HG03108 (cell line): ENCODE results near the gene LHFPL6.

ENCODE experiments used
- ATAC-seq: cut with Tn5 transposase; IDR thresholded peaks from one replicate; pipeline ENCODE4 v1.9.1; 2021; ENCODE audit warnings: moderate library complexity; ENCODE audit not compliant: unreplicated experiment

The LHFPL6 gene

DNA sequence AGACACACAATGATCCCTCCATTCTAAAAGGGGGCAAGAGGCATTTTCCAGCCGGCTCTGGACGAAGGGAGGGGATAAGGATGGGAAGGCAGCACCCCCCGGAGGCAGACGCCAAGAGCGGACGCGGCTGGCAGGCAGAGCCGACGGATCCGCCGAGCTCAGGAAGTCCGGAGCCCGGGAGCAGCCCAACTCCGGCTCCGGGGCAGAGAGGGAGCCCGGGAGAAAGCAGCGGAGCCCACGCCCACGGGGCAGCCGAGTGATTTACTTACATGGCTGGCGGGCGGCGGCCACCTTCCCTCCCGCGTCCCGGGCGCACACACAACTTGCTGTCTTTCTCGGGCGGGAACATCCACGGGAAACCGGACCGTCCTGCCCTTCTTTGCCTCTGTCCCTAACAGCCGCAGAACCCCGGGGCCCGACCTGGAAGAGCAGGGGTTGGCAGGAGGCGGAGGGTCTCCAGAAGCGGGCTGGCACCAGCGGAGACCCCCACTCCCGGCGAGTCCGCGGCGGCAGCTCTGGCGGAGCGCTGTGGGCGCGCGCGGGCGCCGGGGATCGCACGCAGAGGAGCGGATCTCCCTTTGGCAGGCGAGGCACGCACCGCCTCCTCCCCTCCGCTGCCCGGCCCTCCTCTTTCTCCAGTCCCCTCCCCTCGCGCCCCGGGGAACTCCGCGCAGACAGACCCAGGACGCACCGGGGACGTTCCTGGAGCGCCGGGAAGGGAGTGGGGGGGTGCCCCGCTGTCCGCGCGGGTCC is at the start of gene LHFPL6:
LHFPL6 (minus strand) TSS at position 580 of the 753 bp plus-strand sequence.
- peak; percentile 90 for ATAC-seq

DNA sequence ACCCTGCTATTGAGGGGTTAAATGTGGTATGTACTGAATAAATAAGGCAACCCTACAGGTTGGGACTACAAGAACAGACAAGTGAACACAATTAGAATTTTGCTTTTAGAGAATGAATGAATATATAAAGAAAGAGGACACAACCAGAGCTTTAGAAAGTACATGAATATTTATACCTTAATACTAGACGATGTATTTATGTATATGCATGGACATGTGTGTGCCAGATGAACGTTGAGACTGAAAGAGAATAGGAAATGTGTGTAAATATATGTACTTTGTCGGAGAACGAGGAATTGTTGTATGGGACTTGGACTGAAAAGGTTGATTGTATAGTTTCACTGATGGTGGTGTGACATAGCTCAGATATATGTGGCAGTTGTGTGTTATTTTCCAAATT is 43.1 kb upstream of the LHFPL6 start:
- no peak for ATAC-seq

DNA sequence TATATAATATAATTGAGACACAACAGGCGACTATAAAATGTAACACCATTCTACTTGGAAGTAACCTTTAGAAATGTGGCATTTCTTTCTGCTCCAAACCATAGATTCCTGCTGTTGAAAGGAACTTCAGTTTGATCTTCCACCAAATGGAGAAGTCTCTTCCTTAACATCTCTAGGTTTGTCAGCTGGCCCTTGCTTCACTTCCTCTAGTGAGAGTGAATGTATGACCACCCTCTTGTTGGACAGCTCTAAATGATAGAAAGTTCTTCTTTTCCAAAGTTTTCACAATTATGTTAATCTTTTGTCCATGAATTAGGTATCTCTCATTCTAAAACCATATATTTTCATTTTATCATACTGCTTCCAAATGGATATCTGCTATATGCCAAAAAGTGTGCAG is 38.7 kb upstream of the LHFPL6 start:
- ATAC-seq: no peak

DNA sequence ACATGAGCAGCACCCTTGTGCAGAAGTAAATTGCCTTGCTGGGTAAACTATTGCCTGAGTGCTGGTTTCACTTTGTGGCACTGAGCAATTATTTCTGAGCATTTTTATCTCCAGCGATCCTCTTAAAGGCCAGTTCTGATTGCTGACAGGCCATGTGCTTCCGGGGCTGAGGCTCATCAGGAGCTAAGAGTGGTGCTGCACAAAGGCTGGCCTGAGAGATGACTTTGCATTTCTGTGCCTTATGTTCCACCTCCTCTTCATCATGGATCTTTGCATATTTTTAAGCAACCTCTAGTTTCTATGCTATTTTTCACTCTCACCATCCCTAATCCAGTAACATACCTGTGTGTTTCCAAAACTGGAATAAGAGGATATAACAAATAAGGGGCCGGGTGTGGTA is 34.9 kb upstream of the LHFPL6 start:
- no peak for ATAC-seq

DNA sequence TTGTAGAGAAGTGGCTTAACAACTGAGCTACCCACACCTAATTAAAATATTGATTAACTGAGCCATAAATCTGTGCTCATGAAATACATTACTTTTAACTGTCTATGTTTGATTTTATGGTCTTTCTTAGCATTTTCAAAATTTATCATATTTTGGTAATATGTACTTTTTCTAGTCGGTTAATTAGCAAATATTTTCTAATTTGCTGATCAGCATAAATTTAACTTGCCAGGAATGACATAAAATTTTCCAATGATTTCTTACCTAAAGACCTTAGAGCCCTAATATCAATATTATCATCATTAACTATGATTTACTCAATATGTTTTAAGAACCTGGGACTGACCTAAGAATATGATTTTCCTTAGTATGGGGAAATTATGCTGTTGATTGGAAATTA is 32.6 kb upstream of the LHFPL6 start:
- ATAC-seq: no peak

DNA sequence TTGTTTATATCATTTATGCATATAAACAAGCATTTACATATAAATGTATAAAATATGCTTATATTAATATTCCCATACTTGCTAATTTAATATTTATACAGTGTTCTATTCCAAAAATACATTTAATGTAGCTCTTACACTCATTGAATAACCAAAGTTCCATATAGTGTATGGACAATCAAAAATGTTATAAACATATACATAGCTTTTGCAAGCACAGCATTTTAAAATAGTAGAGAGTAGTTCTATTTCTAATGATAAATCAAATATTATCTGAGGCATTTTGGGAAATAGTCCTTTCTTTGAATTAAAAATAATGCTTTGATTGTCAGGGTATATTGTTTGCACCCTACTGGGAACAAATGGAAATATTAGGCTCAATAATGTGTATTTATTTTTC is 30.0 kb upstream of the LHFPL6 start:
- ATAC-seq: no peak

DNA sequence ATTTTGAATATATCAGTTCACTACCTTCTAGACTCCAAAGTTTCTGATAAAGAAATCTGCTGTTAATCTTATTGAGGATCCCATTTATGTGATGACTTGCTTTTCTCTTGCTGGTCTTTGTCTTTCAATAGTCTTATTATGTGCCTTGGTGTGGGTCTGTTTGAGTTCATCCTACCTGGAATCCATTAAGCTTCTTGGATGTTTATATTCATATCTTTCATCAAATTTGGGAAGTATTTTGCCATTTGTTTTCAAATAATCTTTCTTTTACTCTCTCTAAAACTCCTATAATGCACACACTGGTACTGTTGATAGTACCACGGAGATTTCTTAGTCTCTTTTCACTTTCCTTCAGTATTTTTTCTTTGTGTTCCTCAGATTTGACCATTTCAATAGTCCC is 28.3 kb upstream of the LHFPL6 start:
- ATAC-seq: no peak

DNA sequence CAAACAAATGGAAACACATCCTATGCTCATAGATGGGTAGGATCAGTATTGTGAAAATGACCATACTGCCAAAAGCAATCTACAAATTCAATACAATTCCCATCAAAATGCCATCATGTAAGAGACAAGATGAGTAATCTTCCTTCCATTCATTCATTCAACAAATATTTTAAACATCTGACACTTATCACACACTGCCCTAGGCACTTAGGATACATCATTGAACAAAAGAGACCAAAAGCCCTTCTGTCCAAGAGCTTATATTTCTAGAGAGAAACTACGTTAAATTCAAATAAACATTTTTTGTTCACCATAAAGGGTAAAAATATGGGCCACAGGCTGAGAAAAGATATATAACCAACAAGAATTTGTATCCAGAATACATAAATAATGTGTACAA is 20.5 kb upstream of the LHFPL6 start:
- no peak for ATAC-seq

DNA sequence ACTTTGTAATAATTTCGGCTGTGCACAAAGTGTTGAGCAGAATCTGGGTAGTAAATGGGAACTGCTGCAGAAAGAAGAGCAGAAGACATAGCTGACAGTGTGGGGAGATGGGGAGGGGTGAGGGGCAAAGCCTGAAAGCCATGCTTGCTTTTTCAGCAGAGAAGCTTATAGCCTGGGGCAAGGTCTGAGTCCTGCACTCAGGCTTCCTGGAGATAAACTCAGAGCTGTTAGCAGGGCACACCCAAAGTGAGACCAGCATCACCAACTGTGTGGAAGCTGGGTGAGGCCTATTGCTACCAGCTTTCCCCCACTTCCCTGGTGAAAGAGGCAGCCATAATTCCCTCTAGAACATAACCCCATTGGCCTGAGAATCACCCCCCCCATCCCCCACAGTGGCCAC is 15.6 kb upstream of the LHFPL6 start:
- no peak for ATAC-seq

DNA sequence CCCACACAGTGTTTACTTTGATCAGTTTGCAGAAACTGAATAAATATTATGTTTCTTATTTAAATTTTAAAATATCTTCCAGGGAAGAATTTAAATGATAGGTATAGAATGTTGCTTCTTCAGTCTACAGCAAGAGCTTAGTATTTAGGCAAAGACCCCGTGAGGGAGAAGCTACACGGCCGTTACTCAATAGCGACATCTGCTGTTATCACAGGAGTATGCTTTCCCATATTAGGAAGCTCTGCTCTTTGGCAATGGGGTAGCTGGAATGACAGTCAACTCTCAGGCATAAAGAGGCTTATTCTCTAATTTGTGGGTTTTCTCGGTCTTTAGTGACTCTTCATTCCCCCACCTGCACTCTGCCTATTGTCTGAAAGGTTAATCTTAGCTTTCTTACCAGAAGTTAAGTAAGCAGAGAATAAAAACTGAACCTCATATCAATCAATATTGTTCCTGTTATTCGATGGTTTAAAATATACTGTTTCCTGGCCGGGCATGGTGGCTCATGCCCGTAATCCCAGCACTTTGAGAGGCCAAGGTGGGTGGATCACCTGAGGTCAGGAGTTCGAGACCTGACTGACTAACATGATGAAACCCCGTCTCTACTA is 13.2 kb upstream of the LHFPL6 start:
- no peak for ATAC-seq

DNA sequence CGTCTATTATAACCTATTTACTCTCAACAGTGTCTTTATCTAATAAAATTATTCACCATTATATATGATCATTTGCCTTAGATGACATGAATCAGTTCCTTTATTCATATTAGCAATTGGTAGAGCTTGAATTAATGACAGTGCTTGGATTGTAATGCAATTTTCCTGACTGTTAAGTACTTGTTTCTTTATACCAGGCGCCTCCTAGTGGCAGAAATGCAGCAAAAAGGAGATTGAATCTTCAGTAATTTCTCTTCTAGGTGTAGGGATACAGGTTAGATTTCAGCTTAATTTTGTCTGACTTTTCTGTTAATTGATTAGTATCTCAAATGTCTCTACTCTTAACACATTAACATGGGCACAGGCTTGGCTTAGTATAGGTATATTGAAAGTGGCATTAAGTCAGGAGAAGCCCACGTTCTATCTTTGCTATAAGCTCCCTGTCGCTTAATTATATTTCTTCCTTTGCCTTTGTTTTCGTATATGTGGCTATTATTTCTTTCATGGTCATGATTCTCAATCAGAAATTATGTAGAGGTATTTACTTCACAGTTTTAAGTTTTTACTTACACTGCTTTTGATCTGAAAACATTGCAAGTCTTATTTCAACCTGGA is 9.1 kb upstream of the LHFPL6 start:
- ATAC-seq: no peak

DNA sequence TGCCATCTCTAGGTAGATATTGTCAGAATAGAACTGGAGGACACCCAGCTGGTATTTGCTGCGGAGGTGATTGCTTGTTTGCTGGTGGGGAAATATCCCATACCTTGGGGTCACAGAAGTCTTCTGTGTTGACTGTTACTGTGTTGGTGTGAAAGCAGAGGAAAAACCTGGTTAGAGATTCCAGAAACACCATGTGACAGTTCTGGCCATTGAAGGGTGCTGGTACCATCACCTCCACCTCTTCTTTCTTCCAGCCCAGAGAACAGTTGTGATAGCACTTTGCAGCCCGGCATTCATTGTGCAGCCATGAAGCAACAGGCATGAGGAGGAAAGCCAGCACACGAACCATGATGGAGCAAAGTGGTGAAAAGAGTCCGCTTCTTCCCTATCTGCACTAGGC is 4.9 kb upstream of the LHFPL6 start:
- ATAC-seq: no peak

DNA sequence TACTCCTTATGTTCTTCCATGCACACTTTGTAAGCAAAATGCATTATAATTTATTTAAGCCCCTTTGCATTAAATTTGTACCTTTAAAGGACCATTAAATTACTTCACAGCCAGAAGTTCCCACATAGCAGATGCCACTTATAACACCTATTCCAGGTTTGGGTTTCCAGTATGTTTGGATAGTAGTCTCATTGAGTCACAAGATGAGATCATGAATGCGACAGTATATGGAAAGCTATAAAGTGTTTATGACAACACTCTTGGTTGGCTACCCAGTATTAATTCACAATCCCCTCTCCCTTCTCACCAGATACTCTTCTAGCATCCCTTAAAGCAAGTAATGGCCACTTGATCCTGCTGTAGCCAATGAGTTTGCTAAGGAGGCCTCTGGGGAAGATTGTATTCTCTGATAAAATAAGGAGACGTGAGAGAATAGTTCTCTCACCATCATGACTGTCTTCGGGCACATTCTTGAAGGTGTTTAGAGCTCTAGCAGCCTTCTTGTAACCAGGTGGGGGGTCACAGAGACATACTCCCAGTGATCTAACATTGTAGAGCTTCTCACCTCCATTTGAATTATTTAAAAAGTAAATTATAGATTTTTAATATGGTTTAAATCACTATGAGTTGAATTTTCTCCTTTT is 2.8 kb upstream of the LHFPL6 start:
- ATAC-seq: no peak

DNA sequence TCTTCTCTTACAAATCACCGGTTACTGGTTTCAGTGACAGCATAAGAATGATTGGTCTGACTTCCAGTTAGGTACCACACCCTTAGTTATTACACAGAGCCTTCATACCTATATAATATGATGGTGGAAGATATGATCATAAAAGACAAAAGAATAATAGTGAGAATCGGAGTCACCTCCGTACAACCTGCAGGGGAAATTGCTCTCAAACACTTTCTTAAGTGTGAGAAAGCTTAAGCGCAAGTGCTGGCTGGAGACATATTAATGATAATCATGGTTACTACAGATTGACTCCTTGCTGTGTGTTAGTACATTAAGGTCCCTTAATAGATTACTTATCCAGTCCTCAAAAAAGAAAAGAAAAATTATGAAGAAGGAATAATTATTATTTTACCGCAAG is 1.8 kb upstream of the LHFPL6 start:
- ATAC-seq: no peak

DNA sequence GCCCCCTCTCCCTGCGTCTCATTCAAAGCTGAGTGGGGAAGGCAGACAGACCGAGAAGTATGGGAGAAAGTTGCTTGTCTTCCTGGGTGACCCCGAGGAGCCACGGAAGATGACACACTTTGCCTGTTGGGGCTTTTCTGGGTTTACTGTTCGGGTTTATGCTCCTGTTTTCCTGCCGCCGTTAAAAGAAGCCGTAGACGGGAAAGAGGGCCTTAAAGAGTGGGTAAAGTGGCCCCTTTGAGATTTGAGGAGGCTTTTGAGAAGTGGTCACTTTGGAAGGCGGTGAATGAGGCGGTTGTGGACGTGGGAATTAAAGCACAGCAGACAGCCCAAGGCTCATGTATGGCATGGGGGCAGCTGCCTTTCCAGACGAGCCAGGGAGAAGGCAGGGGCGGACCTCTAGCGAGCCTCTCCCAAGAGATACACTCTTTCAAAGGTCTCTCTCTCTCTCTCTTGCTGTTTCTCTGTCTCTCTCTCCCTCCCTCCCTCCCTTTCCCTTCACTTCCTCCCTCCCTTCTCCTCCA is 493 bp upstream of the LHFPL6 start:
- ATAC-seq: peak; percentile 36

DNA sequence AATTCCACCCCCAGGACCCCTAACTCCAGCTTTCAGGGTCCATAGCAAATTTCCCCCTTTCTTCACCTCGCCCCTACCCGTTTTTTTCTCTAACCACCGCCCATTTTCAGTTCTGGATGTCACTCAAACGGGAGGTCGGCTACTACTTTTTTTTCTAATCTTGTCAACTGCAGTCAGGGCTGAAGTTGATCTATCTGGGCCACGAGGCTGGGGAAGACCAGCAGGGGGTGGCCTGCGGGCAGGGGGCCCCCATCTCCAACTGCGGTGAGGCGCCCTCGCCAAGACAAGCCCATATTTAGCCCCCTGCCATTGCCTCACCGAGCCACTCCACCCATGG is 748 bp downstream of the LHFPL6 start:
- ATAC-seq: peak; percentile 12

DNA sequence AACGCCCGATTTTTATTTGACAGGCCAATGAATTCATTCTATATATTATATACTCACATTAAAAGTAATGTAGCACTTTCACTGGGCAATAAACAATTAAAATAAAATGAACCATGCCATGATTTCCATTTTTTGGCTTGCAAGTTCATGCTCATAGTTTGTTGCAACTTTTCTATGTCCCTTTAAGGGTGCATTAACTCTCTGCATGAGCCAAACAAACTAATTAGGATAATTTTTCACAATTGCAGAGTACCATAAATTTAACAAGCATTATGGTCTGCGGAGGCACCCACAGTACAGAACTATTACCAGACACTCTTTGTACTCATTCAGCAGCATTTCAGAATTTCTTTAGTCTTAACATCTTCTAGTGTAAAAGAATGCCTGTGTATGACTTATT is 1.4 kb downstream of the LHFPL6 start:
- ATAC-seq: no peak

DNA sequence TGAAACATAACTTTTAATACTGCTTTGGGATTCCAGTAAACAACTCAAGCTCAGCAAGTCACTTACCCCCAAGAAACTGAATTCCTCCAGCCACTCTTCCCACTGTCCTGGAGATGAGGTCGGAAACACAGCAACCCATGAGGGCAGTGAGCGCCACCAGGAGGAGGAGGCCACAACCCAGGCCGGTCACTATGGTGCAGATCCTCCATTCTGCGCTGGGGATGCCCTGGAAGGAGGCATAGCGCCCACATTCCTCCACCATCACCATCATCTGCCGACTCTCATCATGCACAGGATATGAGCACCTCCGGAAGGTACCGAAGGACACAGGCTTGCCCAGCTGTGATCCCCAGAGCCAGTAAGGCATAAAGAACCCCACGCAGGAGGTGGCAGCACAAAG is 2.2 kb downstream of the LHFPL6 start:
- ATAC-seq: no peak

DNA sequence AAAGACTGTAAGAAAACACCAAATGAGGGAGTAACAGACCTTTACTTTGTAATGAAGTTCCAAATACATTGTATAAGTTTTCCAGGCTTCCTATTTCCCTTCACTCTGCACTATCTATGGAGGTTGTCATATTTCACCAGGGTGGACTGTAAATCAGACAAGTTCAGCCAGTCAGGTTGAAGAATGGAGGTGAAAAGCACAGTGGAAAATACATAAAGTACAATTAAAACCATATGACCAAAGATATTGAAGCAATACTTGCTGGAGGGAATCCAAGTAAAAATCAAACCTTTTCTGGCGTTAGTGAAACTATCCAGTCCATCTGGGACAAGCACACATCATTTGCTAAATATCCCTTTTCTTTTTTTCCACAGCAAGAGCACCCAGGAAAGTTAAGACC is 3.2 kb downstream of the LHFPL6 start:
- ATAC-seq: no peak

DNA sequence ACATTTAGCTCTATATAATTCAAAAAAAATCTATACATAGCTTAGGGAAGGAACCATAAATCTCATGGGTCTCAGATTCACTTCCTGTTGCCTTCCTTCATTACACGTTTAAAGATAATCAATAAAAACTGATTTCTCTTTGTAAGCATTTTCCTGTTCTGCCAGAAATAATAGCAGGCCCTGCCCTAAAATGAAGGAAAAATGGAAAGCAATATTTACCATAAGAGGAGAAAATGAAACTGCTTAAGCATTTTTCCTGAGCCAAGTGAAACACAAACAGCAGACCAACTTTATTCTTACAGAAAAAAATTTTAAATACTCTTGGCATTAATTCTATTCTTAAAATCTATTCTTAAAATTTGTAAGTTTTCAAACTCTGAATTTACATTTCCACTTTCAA is 4.0 kb downstream of the LHFPL6 start:
- no peak for ATAC-seq

DNA sequence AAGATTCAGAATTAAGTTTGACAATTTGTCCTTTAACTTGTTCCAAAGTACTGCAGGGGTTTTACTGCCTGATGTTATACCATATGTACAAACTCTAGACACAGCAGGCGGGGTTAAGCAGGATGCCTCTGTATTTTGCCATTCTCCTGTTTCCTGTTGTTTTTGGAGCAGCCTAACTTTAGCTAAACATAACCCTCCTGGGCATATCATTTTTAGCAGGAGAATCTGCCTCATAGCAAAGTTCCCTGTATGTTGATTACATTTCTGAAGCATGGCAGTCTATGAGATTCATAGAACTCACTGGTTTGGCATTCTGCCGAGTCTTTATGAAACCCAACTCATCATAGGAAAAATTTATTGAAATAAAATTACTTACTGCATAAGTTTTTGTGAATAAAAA is 5.2 kb downstream of the LHFPL6 start:
- ATAC-seq: no peak

DNA sequence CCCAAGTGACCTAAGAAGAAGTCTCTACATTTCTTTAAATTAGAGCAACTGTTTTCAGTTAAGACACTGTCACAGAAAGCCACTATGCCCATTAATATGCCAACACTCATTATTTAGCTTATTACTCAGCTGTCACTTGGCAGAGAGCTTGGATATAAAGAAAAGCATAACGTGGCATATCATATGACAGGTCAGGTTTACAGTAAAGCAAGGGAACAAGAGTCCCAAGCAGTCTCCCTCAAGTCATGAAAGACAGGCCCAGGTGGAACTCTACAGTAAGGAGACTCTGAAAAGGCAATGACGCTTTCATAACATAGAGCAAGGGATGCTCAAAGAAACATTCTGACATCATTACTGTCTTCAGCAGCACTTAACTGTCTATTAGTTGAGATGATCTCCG is 6.3 kb downstream of the LHFPL6 start:
- ATAC-seq: no peak
